AG09309 (cell line): ENCODE measurements around the gene TTI1.
A peak's percentile ranks its signal among the peaks of the same experiment; 100 is the strongest.

Experiments
- DNase-seq: peaks from one replicate; pipeline ENCODE4 v3.0.0-alpha.2; 2010; ENCODE audit warnings: low read depth
- H3K4me3 ChIP-seq: 2 replicates; pipeline ENCODE4 v1.5.1; 2011; ENCODE audit warnings: mild to moderate bottlenecking, low read depth, low read length, moderate library complexity; ENCODE audit not compliant: control insufficient read depth
- CTCF ChIP-seq: IDR thresholded peaks from 2 replicates; pipeline ENCODE4 v1.5.1; 2011; ENCODE audit warnings: mild to moderate bottlenecking, low read depth, low read length, inconsistent platforms; ENCODE audit not compliant: insufficient read depth, control insufficient read depth; ENCODE audit errors: missing control alignments

Gene TTI1

DNA sequence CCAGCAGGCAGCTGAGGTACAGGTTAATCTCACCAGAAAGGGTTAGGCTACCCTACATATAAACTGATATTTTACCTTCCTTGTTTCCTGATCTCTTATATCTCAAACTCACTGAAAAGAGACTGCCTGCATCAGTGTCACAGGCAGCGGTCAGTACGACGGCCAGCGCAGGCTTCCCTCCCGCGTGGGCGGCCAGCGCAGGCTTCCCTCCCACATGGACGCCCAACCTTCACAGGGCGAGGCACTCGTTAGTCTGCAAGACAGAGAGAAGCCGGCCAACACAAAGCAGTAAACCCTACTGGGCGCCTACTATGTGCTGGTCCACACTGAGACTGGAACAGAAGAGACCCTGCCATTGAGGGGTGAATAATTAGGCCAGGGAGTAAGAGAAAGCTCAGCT is 33.0 kb downstream of the TTI1 start:
- no peak for DNase-seq
- no peak for TF ChIP-seq CTCF
- no peak overlapping the region for H3K4me3 ChIP-seq

- no peak for DNase-seq
- H3K4me3 ChIP-seq = no peak overlapping the region
- TF ChIP-seq CTCF = no peak
Measured at GRCh38 chr20:37999526-38000263, 33.6 kb downstream of the TTI1 start.

- no peak for TF ChIP-seq CTCF
- no peak overlapping the region for H3K4me3 ChIP-seq
- no peak for DNase-seq
Measured at GRCh38 chr20:37997516-37997915, 35.7 kb downstream of the TTI1 start.

DNA sequence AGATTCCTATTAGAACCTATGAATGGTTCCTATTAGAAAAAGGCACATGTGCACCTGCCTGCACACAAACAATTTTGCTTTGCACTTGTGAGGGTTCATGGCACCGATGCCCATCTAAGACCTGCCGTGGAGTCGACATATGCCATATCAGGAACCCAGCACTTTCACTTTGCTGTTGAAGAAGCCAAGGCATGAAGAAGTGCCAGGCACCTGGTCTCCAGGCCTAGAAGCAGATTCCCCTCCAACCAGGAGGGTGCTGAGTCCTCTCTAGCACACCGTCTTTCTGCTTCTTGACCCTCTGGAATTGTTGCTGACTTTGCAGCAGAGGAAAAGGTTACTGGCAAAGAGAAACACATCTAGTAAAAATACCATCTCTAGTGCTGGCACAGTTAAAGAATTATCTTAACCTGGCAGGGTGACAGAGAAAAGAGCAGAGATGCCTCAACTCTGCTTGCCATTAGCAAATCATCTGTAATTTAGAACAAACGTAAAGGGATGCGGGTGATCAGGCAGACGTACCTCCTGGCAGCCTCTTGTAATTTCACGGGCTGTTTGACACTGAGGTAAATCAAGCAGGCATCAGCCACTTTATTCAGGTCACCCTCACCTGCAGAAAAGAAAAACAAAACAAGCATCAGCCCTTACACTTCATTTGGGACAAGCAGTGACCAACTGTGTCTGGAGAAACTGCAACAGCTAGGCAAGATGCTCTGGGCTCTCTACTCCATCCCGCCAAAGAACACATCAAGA is 37.2 kb downstream of the TTI1 start:
- TF ChIP-seq CTCF = no peak
- no peak for DNase-seq
- no peak overlapping the region for H3K4me3 ChIP-seq

- DNase-seq = no peak
- TF ChIP-seq CTCF = no peak
- H3K4me3 ChIP-seq = no peak overlapping the region
Measured at GRCh38 chr20:37994512-37994911, 38.7 kb downstream of the TTI1 start.

DNA sequence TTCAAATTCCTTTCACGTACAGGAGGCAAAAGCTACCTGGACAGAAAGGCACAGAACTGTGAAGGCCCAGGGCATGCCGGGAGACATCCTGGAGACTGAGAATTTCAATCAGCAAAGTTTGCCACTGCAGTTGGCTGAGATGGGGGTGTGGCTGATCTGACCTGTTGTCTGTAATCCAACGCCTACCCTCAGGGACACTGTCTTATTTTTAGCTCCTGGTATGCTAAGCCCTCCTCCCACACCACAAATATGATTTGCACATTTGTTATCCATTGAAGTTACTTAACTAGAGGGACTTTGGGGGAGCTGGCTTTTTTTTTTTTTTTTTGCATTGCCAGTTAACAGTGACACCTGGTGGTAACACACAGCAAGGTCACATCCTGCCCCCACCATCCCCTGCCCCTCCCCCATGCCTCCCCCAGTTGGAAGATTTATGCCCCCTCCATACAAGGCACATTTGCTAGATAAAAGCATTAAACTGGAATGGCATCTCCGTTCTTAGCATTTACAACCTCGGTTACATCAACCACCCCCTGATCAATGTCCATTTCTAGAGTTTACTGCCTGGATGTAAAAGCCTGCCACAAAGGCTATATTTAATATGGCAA is 40.4 kb downstream of the TTI1 start:
- H3K4me3 ChIP-seq = no peak overlapping the region
- DNase-seq = peak; percentile 88
- peak; percentile 57 for TF ChIP-seq CTCF
